Measurements from ENCODE around the gene PRR4. TPM values are rescaled to one million over a fixed set of nuclear protein-coding genes. Genes with fewer than 3 reads are reported as not detected.

Gene PRR4
- total RNA-seq, 1 donor, result 3.4 TPM

DNA sequence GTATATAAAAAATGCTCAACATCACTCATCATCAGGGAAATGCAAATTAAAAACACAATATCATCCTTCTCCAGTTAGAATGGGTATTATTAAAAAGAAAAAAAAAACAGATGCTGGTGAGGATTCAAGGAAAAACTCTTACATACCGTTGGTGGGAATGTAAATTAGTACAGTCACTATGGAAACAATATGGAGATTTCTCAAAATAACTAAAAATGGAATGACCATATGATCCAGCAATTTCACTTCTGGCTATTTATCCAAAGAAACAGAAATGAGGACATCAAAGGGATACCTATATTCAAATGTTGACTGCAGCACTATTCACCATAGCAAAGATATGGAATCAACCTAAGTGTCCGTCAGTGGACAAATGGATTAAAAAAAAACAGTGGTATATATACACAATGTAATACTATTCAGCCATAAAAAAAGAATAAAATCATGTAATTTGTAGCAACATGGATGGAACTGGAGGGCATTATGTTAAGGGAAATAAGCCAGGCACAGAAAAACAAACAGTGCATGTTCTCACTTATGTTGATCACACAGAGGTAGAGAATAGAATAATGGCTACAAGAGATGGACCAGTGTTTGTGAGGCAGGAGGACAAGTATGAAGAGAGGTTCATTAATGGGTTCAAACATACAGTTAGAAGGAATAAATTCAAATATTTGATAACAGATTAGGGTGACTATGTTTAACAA lies 14.4 kb upstream of the PRR4 start:
- no peak overlapping the region for H3K4me3 ChIP-seq (ENCODE audit: low read depth, low read length)
- TF ChIP-seq, protein P1, sequence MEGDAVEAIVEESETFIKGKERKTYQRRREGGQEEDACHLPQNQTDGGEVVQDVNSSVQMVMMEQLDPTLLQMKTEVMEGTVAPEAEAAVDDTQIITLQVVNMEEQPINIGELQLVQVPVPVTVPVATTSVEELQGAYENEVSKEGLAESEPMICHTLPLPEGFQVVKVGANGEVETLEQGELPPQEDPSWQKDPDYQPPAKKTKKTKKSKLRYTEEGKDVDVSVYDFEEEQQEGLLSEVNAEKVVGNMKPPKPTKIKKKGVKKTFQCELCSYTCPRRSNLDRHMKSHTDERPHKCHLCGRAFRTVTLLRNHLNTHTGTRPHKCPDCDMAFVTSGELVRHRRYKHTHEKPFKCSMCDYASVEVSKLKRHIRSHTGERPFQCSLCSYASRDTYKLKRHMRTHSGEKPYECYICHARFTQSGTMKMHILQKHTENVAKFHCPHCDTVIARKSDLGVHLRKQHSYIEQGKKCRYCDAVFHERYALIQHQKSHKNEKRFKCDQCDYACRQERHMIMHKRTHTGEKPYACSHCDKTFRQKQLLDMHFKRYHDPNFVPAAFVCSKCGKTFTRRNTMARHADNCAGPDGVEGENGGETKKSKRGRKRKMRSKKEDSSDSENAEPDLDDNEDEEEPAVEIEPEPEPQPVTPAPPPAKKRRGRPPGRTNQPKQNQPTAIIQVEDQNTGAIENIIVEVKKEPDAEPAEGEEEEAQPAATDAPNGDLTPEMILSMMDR (IDR thresholded peaks at IDR 0.05; ENCODE audit: insufficient read depth, low read length), result no peak
- no peak for DNase-seq (ENCODE audit: low read depth)

DNA sequence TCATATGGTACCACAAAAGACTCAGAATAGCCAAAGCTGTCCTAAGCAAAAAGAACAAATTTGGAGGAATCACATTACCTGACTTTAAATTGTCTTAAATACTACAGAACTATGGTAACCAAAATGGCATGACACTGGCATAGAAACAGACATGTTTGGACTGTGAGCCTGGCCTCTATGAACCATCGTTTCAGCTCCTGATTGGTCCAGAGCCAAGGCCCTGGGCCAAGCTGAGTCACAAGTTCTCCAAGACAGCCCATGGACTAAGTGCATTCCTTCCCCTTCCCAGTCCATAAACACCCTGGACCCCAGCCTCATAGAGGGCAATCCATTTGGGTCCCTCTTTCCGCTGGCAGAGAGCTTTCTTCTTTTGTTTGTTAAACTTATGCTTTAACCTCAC lies 12.1 kb upstream of the PRR4 start:
- DNase-seq (ENCODE audit: low read depth), result peak; percentile 52
- TF ChIP-seq, protein P1 (IDR thresholded peaks at IDR 0.05; ENCODE audit: insufficient read depth, low read length), result no peak

DNA sequence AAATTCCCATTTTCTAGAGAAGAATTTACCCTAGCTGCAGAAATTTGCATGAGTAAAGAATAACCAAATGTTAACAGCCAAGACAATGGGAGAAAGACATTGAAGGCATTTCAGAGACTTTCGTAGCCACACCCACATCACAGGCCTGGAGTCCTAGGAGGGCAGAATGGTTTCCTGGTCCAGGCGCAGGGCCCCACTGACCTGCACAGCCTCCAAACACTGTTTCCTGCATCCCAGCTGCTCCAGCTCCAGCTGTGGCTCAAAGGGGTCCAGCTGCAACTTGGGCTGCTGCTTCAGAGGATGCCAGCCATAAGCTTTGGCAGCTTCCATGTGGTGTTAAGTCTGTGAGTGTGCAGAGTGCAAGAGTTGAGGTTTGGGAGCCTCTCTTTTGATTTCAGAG lies 6.5 kb upstream of the PRR4 start:
- DNase-seq (ENCODE audit: low read depth), result no peak
- TF ChIP-seq, protein P1 (IDR thresholded peaks at IDR 0.05; ENCODE audit: insufficient read depth, low read length), result no peak
- H3K4me3 ChIP-seq (ENCODE audit: low read depth, low read length), result no peak overlapping the region

More for the DNA sequence above, 12.1 kb upstream of the PRR4 start:
- no peak overlapping the region for H3K4me3 ChIP-seq (ENCODE audit: low read depth, low read length)

DNA sequence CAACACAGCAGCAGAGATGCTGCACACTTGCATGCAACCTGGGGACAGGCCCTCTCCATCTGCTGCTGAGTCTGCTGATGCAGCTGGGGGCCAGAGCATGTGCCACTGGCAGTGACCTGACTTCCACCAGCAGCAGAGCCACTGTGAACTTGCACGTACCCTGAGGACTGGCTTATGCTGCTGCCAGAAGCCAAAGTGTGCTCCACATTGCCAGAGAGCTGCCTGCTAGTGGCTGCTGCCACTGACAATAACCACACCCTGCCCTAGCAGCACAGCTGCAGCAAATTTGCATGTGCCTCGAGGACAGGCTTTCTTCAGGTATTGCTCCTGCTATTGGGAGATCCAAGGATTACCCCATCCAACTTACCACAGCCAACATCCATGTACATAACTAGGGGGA lies 4.5 kb upstream of the PRR4 start:
- DNase-seq (ENCODE audit: low read depth), result no peak
- TF ChIP-seq, protein P1 (IDR thresholded peaks at IDR 0.05; ENCODE audit: insufficient read depth, low read length), result no peak
- no peak overlapping the region for H3K4me3 ChIP-seq (ENCODE audit: low read depth, low read length)

DNA sequence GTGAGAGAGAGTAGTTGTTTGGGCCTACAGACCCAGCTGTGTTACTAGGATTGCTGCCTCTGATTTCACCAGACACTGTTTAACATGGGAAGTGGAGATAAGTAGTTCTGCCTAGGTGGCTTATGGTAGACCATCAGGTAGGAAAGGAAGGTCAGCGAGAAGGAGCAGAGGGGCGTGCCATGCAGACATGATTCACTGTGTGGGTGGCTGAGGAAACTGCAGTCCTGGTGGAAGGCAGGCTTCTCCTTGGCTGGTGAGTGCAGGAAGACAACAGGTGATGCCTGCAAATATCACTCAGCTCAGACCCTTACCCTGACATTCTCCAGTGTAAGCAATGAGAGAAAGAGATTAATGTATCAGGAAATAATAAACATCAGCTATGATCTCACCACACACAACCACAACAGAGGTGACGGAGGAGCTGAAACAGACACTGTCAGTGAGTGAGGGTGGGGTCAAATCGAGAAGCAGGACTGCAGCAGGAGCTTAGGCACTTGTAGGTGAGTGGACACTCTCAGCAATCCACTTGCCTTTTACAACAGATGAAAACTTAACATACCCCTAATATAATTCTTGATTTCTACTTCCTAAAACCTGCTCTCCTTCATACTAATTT lies 2.1 kb upstream of the PRR4 start:
- no peak overlapping the region for H3K4me3 ChIP-seq (ENCODE audit: low read depth, low read length)
- no peak for DNase-seq (ENCODE audit: low read depth)
- TF ChIP-seq, protein P1 (IDR thresholded peaks at IDR 0.05; ENCODE audit: insufficient read depth, low read length), result no peak

DNA sequence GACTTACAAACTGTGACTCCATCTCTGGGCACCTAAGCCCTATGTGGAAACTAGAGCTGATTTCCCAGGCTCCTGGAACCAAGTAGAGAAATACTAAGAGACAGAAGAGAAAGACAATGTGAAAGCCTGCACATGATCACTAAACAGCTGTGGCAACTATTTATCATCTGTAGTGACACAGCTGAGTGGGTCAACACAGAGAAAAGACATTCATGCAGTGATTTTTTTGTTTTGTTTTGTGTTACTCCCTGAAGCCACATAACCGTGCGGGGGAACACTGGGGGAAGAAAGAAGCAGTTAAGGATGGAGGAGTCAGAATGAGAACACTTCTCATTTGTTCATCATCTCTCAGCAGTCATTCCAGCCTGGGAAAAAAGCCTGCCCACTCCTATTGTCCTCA lies 1.5 kb downstream of the PRR4 start:
- TF ChIP-seq, protein P1 (IDR thresholded peaks at IDR 0.05; ENCODE audit: insufficient read depth, low read length), result no peak
- no peak overlapping the region for H3K4me3 ChIP-seq (ENCODE audit: low read depth, low read length)
- DNase-seq (ENCODE audit: low read depth), result no peak

All from fibroblast of the aortic adventitia (primary cell).